ENCODE results near the gene ANGEL2.
A peak's percentile ranks its signal among the peaks of the same experiment; 100 is the strongest.

The ANGEL2 gene

GRCh38 chr1:213015099-213016050 lies at the start of gene ANGEL2:
ANGEL2 (minus strand) TSS chr1:213015867; CDS start chr1:213015671, 196 bp downstream.
- TF ChIP-seq ZFX (IDR thresholded peaks at IDR 0.05) (peak; percentile 92), CTCF (conservative IDR thresholded peaks at IDR 0.05) (no peak)
- H3K27ac ChIP-seq: peak within 1 kb of the TSS; percentile 96

GRCh38 chr1:213061263-213061662 lies 45.6 kb upstream of the ANGEL2 start:
- H3K27ac ChIP-seq: no peak overlapping the region
- TF ChIP-seq CTCF (conservative IDR thresholded peaks at IDR 0.05) (peak; percentile 36), ZFX (IDR thresholded peaks at IDR 0.05) (no peak)

GRCh38 chr1:213060836-213061235 lies 45.2 kb upstream of the ANGEL2 start:
- no peak overlapping the region for H3K27ac ChIP-seq
- TF ChIP-seq CTCF (conservative IDR thresholded peaks at IDR 0.05): no peak
- TF ChIP-seq ZFX (IDR thresholded peaks at IDR 0.05): no peak

GRCh38 chr1:213057264-213058059 lies 41.8 kb upstream of the ANGEL2 start:
- no peak overlapping the region for H3K27ac ChIP-seq
- no peak for TF ChIP-seq ZFX (IDR thresholded peaks at IDR 0.05)
- no peak for TF ChIP-seq CTCF (conservative IDR thresholded peaks at IDR 0.05)

- TF ChIP-seq ZFX (IDR thresholded peaks at IDR 0.05) (no peak), CTCF (conservative IDR thresholded peaks at IDR 0.05) (no peak)
- H3K27ac ChIP-seq: no peak overlapping the region
Measured at GRCh38 chr1:213055767-213056166, 40.1 kb upstream of the ANGEL2 start.

GRCh38 chr1:213054733-213055591 lies 39.3 kb upstream of the ANGEL2 start:
- TF ChIP-seq ZFX (IDR thresholded peaks at IDR 0.05) (no peak), CTCF (conservative IDR thresholded peaks at IDR 0.05) (no peak)

More at GRCh38 chr1:213054733-213055591, 39.3 kb upstream of the ANGEL2 start:
- H3K27ac ChIP-seq: no peak overlapping the region

All from C4-2B (cell line).